MV-4-11 (cell line): ENCODE data around the gene PLEKHM3.
A peak's percentile ranks its signal among the peaks of the same experiment; 100 is the strongest.

ENCODE experiments used
- DNase-seq: peaks from one replicate; lab custom pipeline; 2025; lab: John Stamatoyannopoulos, UW

PLEKHM3 gene

GRCh38 chr2:207990784-207991183, 34.5 kb downstream of the PLEKHM3 start:
- no peak for DNase-seq

GRCh38 chr2:207988975-207989374, 36.4 kb downstream of the PLEKHM3 start:
- DNase-seq: no peak

- no peak for DNase-seq
Observed at GRCh38 chr2:207987025-207987716, 38.2 kb downstream of the PLEKHM3 start.

GRCh38 chr2:207984765-207985480, 40.4 kb downstream of the PLEKHM3 start:
- no peak for DNase-seq

- DNase-seq: peak; percentile 63
Observed at GRCh38 chr2:207983641-207984042, 41.7 kb downstream of the PLEKHM3 start.

GRCh38 chr2:207978177-207978948, 47.0 kb downstream of the PLEKHM3 start:
- DNase-seq: no peak

GRCh38 chr2:207975921-207976320, 49.4 kb downstream of the PLEKHM3 start:
- no peak for DNase-seq

GRCh38 chr2:207974216-207974605, 51.1 kb downstream of the PLEKHM3 start:
- DNase-seq: peak; percentile 38

- DNase-seq: no peak
Observed at GRCh38 chr2:207970826-207971180, 54.5 kb downstream of the PLEKHM3 start.

- DNase-seq: no peak
Observed at GRCh38 chr2:207970147-207970825, 55.0 kb downstream of the PLEKHM3 start.

GRCh38 chr2:207969249-207969648, 56.1 kb downstream of the PLEKHM3 start:
- no peak for DNase-seq

- no peak for DNase-seq
Observed at GRCh38 chr2:207967121-207967520, 58.2 kb downstream of the PLEKHM3 start.

GRCh38 chr2:207960911-207961310, 64.4 kb downstream of the PLEKHM3 start:
- no peak for DNase-seq

- no peak for DNase-seq
Observed at GRCh38 chr2:207960090-207960489, 65.2 kb downstream of the PLEKHM3 start.

GRCh38 chr2:207956771-207957170, 68.6 kb downstream of the PLEKHM3 start:
- no peak for DNase-seq

GRCh38 chr2:207955456-207955855, 69.9 kb downstream of the PLEKHM3 start:
- no peak for DNase-seq

- DNase-seq: no peak
Observed at GRCh38 chr2:207953354-207953753, 72.0 kb downstream of the PLEKHM3 start.

GRCh38 chr2:207952564-207953345, 72.6 kb downstream of the PLEKHM3 start:
- DNase-seq: no peak

GRCh38 chr2:207951734-207952470, 73.4 kb downstream of the PLEKHM3 start:
- DNase-seq: peak; percentile 61

GRCh38 chr2:207950761-207951114, 74.6 kb downstream of the PLEKHM3 start:
- DNase-seq: no peak
